ENCODE data around the gene MYOCD.

The MYOCD gene

DNA sequence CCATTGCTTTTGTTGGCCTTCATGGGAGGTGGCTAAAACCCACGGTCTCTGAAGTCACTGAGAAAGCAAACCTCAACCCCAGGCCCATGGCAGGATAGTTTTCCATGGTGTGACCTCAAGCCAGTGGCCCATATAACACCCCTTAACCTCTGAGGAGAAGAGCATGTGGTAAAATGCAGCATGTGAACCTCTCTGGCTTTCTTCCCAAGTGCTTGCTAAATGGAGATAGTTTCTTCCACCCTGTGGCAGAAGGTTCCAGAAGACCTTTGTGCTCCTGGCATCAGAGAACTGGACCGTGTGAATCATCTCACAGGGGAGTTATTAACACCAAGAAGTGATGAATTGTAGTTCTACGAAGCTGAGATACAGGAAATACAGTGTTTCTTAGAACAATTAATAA, 47.3 kb downstream of the MYOCD start:
- DNase-seq: no peak

DNA sequence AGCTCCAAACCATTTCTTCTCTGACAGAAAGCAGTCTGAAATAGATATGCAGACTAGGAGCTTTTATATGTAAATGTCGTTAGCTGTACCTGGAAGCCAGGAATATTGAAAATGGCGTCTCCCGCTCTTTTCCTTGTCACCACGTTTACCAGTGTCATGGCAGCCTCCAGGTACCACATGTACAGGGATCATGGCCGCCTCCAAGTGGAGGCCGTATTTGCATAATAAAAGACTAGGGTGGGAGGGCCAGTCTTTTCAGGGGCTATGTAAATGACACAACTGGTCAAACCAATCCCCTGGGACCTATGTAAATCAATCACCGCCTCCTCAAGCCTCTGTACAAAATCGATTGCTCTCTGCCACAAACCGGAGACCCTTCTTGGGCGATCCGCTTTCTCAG, 54.3 kb downstream of the MYOCD start:
- no peak for DNase-seq

DNA sequence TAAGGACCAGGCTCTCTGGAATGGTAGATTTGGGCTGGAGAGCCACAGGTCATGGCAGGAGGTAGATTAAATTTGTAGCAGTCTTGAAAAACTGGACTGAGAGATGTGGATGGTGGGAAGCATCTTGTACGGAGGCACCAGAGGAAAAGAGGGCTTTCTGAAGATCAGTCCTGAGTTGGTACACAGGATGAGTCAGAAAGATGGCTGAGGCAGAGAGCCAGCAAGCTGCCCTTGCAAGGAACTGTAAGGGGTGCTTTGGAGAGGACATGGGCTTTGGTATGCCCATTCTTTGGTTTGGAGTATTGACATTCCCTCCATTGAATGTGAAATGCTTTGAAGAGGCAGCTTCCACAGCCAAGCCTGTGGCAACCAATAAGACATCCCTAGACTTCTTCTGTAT, 55.9 kb downstream of the MYOCD start:
- no peak for DNase-seq

DNA sequence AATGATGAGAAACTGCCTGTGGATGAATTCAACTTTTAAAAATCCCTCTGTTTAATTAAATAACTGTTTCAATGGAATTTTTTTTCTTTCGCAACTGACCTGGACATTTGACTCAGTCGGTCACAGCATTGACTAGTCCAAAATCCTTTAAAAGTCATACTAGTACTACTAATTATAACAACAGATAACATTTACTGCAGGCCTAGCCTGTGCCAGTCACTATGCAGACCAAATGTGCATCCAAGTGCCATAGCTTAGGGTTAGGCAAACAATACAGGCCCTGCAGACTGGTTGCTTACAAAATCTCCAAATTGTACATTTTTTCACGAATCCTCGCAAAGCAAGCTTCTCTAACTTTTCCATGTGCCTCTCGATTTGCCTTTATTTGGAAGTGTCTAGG, 56.6 kb downstream of the MYOCD start:
- no peak for DNase-seq

DNA sequence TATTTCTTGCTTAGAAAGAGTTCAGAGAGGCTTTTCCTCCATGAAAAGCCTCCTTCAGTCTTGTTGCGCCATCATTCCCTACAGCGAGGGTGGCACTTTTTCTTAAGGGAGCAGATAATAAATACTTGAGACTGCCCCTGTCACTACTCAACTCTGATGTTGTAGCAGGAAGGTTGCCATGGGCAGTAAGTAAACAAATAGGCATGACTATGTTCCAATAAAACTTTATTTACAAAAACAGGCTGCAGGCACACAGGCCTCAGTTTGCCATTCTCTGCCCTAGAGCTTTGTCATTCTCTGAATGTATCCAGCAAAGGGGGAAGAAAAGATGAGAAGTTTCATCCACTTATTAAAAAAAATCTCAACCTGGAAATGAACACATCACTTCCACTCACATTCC, 60.4 kb downstream of the MYOCD start:
- no peak for DNase-seq

DNA sequence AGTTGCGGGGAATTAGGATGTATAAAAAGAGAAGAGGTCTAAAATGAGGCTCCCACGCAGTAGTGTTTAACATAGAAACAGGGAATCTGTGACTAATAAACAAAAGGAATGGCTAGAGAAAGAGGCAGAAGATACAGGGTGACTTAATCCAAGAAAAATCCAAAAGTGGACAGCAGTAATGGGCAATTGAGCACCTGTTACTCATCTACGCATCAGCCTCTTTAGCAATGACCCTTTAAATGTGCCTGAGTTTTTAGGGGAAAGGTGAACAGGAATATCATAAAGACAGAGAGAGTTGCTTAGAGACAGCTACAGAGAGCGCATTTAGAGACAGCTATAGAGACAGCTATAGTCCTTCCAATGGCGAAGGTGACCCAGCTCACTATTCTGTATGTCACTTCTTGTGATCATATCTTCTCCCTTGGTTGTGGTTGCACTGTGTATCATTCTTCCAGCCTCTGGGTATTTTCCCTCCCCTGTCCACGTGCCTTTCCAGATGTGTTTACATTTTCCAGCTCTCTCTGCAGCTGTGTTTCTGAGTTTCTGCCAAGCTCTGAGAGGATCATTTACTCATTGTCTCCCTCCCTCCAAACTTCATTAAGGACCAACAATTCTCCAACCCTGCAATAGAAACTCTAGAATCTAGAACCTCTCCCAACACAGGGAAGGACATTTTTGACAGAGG, 61.5 kb downstream of the MYOCD start:
- DNase-seq: no peak

DNA sequence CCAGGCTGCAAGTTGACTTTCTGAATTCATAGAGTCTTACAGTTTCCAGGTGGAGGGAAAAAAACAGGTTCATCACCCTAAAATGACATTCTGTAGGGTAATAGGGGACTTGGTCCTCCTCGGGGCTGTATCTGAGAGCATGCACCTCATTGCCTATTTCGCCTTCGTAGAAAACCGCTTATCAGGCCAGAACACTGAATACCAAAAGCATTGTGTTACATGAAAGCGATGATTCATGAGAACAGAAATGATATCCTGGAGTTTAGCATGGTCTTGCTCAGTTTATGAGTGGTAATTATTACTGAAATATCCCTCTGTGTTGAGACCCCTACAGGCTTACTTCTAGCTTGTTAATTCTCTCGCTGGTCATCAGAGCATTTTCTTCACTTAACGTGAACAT, 62.2 kb downstream of the MYOCD start:
- DNase-seq: no peak

DNA sequence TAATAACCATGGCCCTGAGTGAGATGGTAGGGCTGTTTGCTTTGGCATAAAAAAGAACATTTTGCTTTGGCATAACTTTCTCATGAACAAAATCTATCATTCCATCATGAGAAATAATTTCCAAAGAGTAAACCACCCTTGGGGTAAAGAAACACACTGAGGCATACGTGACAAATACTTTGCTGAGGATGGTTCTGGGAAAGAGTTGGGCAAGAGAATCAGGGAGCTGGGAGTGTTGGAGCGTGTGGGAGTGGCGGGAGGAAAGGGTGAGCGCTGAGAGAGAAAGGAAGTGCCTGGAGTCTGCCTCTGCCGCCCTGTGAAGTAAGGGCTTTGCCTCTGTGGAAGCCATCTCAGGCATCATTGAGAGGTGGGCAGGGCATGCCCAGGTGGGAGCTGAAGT, 63.4 kb downstream of the MYOCD start:
- no peak for DNase-seq

DNA sequence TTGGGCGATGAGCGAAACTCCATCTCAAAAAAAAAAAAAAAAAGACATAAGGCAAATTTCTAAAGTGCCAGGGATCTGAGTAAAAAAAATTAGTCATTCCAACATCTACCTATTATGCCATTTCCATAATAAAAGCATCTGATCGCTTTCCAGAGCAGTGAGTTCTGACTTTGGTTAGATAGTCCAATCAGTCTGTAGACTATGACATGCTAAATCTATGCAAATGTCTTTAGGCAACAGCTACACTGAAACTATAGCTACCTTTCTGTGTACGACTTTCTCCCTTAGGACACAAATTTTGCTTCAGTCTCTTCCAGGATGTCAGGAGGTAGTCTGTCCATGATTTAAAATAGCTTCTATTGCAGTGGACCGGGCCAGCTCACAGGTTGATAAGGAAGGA, 64.7 kb downstream of the MYOCD start:
- DNase-seq: no peak

DNA sequence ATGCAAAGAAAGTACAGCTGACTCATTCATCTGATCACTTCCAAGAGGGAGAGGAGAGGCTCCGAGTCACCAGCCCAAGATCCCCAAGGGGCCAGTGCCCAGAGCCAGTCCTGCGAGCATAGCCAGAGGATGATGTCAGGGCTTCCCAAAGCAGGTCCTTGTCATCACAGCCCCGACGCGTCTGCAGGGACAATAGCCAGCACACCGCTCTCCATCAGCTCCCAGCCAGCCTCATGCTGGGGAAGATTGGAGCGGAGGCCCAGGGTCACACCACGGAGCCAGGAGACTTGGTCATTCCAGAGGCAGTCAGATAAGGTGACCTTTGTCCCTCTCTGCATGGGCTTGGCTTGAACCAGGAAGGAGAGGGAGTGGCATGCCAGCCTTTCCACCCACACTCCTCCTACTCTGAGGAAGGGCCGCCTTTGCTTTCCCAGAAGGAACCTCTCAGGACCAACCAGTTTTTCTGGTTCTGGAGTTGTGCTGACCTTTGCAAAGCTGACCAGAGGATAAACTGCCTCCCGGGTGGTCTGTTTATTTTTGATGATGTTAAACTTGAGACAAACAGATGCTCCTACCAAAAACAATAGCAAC, 65.3 kb downstream of the MYOCD start:
- no peak for DNase-seq

DNA sequence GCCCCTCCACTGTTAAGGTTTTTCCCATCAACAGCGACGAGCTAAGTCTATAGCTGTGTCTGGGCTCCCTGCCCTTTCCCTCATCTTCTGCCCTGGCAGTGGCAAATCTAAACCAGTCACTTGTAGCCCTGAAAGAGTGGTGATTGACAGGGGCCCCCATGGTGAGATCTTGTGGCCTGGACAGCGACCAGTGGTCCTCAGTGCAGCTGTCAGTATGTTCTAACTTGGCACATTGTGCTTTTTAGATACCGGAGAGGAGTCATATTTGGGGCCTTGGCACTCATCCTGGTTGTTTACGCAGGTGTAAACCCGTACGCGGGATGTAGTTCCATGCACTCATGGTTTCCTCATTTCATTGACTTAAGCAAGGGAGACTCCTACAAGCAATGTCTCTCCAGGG, 66.1 kb downstream of the MYOCD start:
- DNase-seq: no peak

DNA sequence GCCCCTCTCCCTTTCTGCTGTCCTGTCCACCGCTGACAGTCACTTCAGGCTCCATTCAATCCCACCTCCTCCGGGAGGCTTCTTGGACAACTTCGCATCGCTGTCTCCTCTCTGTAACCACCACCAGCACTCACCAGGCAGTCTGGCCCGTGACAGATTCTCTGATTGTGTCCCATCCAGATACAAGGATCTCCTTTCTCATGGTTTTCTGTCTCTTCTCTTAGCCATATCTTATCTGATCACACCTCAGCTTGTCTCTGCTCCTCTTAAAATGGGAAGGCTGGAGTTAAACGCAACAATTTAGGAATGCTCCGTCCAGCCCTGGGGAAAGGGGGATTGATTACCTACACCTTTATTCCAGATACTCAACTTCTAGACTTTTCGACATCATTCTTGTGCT, 66.7 kb downstream of the MYOCD start:
- DNase-seq: no peak

DNA sequence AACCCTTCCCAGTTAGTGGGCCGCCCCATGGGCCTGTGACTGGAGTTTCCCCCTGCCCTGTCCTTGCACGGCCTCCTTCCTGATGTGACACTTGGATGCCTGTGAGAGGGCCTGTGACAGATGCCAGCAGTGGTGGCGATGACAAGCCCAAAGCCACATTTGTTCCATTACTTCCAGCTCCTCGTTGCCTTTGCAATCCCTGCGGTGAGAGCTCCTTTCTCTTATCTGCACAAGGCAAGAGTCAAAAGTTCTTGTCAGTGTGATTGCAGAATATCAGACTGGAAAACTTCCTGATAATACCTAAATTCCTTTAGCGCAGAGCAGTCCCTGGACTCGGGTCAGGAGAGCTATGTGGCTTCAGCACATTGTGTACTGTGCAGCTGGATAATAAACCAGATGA, 69.2 kb downstream of the MYOCD start:
- no peak for DNase-seq

DNA sequence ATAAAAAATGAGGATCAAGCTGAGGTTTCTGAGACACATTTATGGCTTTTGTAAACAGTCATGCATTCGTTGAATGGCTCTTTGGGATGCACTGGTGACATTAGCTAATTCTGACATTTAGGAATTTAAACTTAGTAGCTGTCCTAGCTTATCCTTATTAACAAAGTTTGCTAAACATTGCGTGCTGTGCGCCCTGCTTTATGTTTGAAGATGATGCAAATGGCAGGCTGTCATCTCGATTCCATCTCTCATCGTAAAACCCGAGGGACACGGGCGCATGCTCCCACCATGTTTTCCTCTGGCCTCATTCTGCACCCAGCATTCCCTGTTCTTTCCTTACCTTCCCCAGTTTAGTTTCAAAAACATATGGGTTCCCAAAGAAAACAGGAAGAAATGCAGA, 69.8 kb downstream of the MYOCD start:
- no peak for DNase-seq

DNA sequence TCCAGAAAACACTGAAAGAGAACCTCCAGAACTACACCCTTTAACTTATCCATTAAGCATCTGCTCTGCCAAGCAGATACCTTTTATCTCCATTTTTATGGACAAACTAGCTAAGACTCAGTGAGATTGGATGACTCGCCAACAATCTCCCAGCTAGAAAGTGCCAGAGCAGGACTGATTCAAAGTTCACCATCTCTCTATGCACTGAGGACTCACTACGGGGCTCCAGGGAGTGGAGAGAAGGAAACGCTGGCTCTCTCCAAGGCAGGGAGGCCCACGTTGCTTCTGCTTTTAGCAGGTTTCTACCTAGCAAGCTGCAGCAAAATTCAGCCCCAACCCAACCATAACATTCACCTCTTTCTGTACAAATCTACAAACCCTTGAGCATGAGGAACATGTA, 70.8 kb downstream of the MYOCD start:
- no peak for DNase-seq

DNA sequence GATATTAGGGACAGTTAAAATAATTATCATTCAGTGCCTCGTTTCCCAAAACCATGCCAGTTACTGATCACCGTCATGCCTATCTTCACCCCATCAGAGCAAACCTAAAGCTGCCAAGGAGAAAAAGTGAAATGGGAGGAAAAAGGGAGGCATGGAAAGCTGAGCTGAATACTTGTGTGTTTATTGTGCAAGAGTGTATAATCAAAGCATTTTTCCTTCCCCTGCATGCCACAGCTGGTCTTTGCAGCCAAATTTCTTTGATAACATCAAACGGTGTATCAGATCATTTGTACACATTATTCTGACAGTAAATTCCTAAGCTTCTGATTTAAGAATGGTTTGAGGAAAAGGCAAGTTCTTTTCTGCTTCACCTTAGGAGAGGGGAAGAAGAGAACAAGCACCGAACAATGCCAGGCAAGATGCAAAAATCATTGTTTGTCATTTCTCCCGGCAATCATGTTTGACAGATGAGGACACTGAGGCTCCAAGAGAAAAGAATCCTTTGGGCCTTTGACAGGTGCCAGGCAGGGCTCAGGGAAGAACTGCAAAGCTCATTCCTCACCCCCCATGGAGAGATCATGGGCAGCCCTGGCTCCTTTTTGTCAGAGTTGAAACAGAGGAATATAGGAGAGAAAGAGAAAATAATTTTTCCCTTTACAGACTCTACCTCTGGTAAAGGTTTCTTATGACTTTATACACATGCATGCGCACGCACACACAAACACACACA, 72.2 kb downstream of the MYOCD start:
- no peak for DNase-seq

DNA sequence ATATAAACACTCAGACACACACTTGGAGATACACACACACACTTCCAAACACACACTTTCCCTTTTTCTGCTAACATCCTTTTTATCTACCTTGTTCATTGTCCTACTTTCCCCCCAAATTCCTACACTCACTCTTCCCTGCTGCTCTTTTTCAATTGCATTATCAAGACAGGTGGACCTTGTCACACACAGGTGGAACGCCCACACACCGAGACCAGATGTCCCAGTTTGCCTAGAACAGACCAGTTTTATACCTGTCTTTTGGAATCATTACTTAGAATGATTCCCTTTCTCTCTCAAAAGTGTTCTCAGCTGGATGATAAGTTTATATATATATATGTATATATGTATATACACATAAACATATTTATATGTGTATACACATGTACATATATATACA, 72.9 kb downstream of the MYOCD start:
- DNase-seq: no peak

DNA sequence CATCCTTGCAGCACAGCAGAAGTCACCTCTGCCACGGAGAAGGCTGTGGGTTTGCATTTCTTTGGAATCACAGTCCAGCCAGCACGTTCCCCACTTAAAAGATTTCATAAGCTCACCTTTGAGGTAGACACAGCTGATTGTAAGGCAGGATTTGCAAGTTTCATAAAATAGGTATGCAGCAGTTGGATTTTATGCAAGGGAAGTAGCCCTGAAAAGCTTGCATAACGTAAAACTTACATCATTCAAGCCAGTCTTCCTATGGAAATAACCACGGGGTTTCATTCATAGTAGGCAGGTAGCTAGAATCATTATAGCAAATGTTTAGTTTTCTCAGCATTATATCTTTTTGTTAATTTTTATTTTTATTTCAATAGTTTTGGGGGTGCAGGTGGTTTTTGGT, 73.8 kb downstream of the MYOCD start:
- no peak for DNase-seq

DNA sequence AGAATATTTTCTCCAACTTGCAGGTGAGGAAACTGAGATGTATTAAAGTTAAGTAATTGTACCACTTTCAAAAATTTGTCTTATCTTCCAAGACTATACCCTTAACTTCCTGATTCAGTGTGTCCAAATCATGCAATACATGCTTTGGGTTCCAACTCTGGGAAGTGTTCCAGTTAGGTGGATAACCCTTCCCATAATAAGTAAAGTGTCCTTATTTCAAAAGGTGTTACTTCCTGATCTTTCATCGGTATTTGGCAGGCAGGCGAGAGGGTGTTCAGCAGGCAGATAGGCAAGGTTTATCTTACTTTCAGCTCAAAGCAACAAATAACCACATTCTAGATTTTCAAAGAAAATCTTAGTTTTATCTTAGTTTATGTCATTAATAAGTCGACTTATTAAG, 77.4 kb downstream of the MYOCD start:
- no peak for DNase-seq

DNA sequence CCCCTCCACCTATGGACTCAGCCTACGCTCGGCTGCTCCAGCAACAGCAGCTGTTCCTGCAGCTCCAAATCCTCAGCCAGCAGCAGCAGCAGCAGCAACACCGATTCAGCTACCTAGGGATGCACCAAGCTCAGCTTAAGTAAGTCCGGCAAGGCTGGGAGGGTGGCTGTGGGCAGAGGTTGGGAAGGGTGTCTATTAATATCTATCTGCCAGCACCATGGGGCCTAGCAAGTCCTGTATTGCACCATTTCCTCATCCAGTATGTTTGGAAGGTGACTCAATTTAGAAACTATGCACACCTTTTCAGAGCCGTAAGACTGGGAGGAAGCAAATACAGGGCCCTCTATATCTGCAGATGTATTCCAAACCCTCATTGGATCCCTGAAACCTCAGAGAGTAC, 78.6 kb downstream of the MYOCD start:
- DNase-seq: no peak

DNA sequence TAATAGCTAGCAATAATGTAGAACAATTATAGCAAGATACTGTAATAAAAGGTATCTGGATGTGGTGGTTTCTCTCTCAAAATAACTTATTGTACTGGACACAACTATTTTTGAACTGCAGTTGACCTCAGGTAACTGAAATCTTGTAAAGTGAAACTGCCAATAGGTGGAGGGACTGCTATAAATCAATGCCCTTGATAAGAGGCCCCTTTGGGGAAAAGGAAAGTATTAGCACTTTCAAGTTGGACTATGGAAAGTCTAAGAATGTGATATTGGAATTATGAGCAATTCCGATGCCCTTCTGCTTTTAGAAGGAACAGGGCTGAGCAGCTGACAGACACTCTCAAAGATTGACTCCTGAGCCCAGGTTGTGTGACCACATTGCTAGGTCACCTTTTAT, 79.1 kb downstream of the MYOCD start:
- no peak for DNase-seq

DNA sequence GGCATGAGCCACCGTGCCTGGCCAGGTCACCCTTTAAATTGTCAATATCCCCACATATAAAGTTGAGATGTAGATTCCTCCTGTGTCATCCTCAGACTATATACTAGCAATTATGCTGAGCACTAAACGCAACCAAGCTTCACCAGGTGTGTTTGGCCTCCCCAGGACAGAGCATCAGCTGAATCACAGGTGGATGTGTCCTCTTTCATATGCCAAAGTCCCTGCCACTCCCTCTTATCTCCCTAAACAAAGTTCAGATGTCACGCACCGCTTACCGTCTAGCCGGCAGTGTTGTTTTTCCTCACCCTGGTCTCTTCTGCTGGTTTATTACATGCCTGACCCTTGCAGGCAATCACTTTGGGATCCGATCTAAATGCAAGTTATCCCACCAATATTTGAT, 79.8 kb downstream of the MYOCD start:
- DNase-seq: no peak

DNA sequence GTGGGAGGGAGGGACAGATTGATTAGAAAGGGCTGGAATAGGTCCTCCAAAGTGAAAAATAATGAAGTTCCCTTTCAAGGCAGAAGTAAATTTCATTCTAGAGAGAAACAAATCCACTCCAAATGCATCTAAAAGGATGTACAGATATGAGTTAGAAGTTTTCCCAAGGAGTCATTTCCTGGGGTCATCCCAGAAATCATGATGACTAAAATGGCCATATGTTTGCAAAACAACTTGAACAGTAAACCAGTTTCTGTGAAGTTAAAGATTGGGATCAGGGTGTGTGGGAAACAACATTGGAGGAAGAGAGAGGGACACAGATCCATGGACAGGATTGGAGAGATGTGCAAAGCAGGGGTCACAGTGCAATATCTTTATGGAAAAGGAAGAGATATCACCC, 91.1 kb downstream of the MYOCD start:
- no peak for DNase-seq

DNA sequence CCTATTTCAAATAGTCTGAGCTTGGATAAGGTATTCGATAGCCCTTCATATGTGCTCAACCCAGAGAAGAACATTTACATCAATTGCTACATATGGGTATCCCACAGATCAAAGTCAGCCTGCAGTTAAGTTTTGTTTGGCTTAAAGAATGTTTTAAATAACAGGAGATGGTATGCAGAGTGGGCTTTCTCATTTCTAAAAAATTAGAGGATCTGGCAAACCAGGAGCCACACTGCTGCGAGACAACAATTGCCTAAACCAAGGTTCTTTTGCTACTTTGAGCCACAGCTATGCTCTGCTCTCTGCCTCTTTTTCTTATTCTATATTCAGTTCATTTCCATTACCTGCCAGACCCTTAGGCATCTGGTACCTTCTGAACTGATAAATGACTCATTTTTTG, 93.4 kb downstream of the MYOCD start:
- no peak for DNase-seq

DNA sequence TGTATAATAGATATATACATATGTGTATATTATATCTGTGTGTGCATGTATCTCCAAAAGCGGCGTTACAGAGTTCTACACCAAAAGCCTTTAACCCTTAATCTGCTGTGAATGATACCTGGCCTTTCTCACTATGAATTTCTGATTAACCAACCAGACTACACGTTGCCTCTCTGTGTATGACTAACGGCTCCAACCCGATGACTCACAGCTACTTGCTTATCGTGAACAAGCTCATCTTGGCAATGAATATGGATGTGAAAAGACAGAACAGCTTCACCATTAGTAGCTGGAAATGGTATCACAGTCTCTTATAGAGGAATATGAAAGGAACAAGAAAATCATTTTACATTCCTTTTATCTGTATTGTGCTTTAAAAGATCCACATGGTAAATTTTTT, 99.9 kb downstream of the MYOCD start:
- no peak for DNase-seq
